RWPE2 (cell line): ENCODE results near the gene URB1.
"Not testable (repeated sequence)": the region's sequence is repeated elsewhere in the genome, so short reads cannot be mapped to it uniquely, and the experiment has no call there.

Source experiments
- ATAC-seq: fragments of 200-7000 bp; cut with Tn5 transposase; 3 replicates; pipeline ENCODE4 v1.9.1; 2021; ENCODE audit warnings: low read depth
- DNase-seq: peaks from one replicate; pipeline ENCODE4 v3.0.0-alpha.2; 2020; ENCODE audit warnings: low spot score
- H3K27ac ChIP-seq: fragments of 450-650 bp; 2 replicates; pipeline ENCODE4 v1.5.1; 2017; ENCODE audit warnings: mild to moderate bottlenecking; ENCODE audit not compliant: poor library complexity, severe bottlenecking
- H3K27me3 ChIP-seq: fragments of 250-450 bp; sonication (Bioruptor Pico); 2 replicates; pipeline ENCODE4 v1.5.1; 2021; ENCODE audit warnings: mild to moderate bottlenecking, moderate library complexity; ENCODE audit not compliant: insufficient read depth, poor library complexity, severe bottlenecking
- H3K36me3 ChIP-seq: fragments of 250-450 bp; sonication (Bioruptor Pico); 2 replicates; pipeline ENCODE4 v1.5.1; 2020; ENCODE audit warnings: low read depth, mild to moderate bottlenecking, moderate library complexity
- H3K4me1 ChIP-seq: fragments of 250-450 bp; sonication (Bioruptor Pico); 2 replicates; pipeline ENCODE4 v1.5.1; 2021; ENCODE audit warnings: mild to moderate bottlenecking, moderate library complexity; ENCODE audit not compliant: insufficient read depth, poor library complexity, severe bottlenecking
- H3K4me3 ChIP-seq: fragments of 250-450 bp; sonication (Bioruptor Pico); 2 replicates; pipeline ENCODE4 v1.5.1; 2021; ENCODE audit warnings: mild to moderate bottlenecking, moderate library complexity; ENCODE audit not compliant: severe bottlenecking
- H3K9me3 ChIP-seq: fragments of 250-450 bp; sonication (Bioruptor Pico); 2 replicates; pipeline ENCODE4 v1.5.1; 2021; ENCODE audit warnings: mild to moderate bottlenecking, moderate library complexity; ENCODE audit not compliant: severe bottlenecking
- TF ChIP-seq, protein P1 (sequence below): fragments of 450-650 bp; IDR thresholded peaks from one replicate; pipeline ENCODE4 v1.5.1; 2017; ENCODE audit warnings: mild to moderate bottlenecking, moderate library complexity; ENCODE audit not compliant: poor library complexity, severe bottlenecking

The URB1 gene

DNA sequence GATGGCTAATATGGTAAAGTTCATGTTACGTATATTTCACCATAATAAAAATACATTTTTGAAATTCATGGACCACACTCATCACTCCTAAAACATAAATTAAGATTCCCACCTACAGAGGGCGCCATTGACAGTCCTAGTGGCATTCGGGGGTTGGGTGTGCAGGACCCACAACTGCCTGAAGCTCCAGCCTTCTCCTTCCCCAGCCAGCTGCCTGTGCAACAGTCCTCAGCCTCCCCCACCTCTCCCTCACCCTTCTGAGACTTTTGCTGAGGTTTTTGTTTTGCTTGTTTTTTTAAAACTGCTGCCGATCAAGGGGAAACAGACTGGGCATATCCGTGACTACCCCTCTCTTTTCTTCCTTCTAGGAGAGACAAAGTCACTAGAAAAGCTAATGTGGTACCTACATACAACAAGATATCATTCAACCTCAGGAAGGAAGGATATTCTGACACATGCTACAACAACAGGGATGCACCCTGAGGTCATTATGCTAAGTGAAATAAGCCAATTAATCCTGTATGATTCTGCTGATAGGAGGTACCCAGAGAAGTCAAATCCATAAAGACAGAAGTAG, 10.5 kb upstream of the URB1 start:
- DNase-seq: no peak
- H3K4me3 ChIP-seq: no peak overlapping the region
- H3K36me3 ChIP-seq: no peaks in the 10 kb centered on the region
- peak; percentile 72; the same call in 2 of the 3 replicates for ATAC-seq
- H3K27ac ChIP-seq: no peak overlapping the region
- TF ChIP-seq, protein P1, sequence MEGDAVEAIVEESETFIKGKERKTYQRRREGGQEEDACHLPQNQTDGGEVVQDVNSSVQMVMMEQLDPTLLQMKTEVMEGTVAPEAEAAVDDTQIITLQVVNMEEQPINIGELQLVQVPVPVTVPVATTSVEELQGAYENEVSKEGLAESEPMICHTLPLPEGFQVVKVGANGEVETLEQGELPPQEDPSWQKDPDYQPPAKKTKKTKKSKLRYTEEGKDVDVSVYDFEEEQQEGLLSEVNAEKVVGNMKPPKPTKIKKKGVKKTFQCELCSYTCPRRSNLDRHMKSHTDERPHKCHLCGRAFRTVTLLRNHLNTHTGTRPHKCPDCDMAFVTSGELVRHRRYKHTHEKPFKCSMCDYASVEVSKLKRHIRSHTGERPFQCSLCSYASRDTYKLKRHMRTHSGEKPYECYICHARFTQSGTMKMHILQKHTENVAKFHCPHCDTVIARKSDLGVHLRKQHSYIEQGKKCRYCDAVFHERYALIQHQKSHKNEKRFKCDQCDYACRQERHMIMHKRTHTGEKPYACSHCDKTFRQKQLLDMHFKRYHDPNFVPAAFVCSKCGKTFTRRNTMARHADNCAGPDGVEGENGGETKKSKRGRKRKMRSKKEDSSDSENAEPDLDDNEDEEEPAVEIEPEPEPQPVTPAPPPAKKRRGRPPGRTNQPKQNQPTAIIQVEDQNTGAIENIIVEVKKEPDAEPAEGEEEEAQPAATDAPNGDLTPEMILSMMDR: peak; percentile 80
- no peaks in the 10 kb centered on the region for H3K9me3 ChIP-seq
- H3K4me1 ChIP-seq: no peaks in the 10 kb centered on the region
- no peaks in the 10 kb centered on the region for H3K27me3 ChIP-seq

DNA sequence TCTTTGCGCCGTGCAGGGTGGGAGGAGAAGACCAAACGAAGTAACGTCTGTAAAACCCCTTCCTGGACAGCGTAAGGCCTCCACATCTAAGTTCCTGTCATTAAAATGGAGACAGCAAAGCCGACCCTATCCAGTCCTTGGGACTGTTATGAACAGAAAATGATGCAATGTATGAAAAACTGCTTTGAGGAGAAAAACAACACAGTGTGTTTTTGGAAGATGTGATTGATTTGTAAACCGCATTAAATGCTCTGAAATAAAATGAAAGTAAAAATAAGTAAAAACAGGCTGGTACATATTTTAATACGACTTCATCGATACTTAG, 827 bp upstream of the URB1 start:
- Histone ChIP-seq H3K27me3 (no peaks in the 10 kb centered on the region), H3K4me3 (peak overlapping the region; percentile 71), H3K27ac (peak overlapping the region; percentile 50), H3K4me1 (peaks cover 10% of the 10 kb centered on the region), H3K9me3 (no peaks in the 10 kb centered on the region), H3K36me3 (peaks cover 26% of the 10 kb centered on the region)
- DNase-seq (no peak), ATAC-seq (no peak)
- TF ChIP-seq, protein P1: no peak

DNA sequence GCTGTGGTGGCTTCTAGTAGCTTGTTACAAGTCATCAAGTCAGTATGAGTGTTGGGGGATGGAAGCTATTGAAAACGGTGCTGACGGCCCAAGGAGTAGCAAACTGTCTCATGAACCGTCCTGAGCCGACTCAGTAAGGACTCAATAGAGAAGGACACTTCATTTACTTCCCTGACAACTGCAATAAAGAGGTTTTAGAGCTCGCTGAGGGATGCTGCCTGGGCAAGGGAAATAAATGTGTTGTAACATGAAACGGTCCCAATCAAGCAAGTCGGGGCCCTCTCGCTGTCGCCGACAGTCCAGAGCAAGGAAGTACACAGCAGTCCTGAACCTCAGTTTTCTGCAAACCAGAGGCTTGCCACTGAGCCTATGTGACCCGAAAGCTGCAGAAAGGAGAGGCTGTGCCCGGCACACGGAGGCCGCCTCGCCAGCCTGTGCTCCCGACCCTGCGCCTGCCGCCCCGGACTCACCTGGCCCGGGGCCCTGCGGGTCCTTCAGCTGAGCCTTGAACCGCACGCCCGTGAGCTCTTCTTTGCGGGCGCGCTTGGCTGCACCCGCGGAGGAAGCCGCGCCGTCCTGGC, 423 bp downstream of the URB1 start:
- Histone ChIP-seq H3K4me3 (peak overlapping the region; percentile 71), H3K9me3 (no peaks in the 10 kb centered on the region), H3K27ac (peak overlapping the region; percentile 50), H3K27me3 (no peaks in the 10 kb centered on the region), H3K4me1 (peaks cover 15% of the 10 kb centered on the region), H3K36me3 (peaks cover 37% of the 10 kb centered on the region)
- DNase-seq (no peak), ATAC-seq (peak; percentile 58)
- TF ChIP-seq, protein P1: no peak

- H3K4me1 ChIP-seq: peaks cover 21% of the 10 kb centered on the region
- ATAC-seq (no peak), DNase-seq (no peak)
- peaks cover 37% of the 10 kb centered on the region for H3K36me3 ChIP-seq
- TF ChIP-seq, protein P1: no peak
- peak overlapping the region; percentile 71 for H3K4me3 ChIP-seq
- H3K27me3 ChIP-seq: no peaks in the 10 kb centered on the region
- H3K27ac ChIP-seq: peak overlapping the region; percentile 50
- no peaks in the 10 kb centered on the region for H3K9me3 ChIP-seq
Observed at GRCh38 chr21:32391755-32392154, 1.1 kb downstream of the URB1 start.

DNA sequence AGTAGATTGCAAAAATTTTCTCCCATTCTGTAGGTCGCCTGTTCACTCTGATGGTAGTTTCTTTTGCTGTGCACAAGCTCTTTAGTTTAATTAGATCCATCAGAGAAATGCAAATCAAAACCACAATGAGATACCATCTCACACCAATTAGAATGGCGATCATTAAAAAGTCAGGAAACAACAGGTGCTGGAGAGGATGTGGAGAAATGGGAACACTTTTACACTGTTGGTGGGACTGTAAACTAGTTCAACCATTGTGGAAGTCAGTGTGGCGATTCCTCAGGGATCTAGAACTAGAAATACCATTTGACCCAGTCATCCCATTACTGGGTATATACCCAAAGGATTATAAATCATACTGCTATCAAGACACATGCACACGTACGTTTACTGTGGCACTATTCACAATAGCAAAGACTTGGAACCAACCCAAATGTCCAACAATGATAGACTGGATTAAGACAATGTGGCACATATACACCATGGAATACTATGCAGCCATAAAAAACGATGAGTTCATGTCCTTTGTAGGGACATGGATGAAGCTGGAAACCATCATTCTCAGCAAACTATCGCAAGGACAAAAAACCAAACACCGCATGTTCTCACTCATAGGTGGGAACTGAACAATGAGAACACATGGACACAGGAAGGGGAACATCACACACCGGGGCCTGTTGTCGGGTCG, 2.1 kb downstream of the URB1 start:
- ATAC-seq, H3K9me3 ChIP-seq, H3K27me3 ChIP-seq, DNase-seq, H3K4me3 ChIP-seq: not testable (repeated sequence)
- peaks cover 32% of the 10 kb centered on the region for H3K4me1 ChIP-seq
- peaks cover 43% of the 10 kb centered on the region for H3K36me3 ChIP-seq
- peak overlapping the region; percentile 88 for H3K27ac ChIP-seq
